GM23338 (cell line): ENCODE results near the gene CSNK1G1. TPM values are rescaled to one million over a fixed set of nuclear protein-coding genes. Genes with fewer than 3 reads are reported as not detected.

Experiments
- ATAC-seq: fragments of 200-7000 bp; cut with Tn5 transposase; 3 replicates; pipeline ENCODE4 v1.9.1; 2020
- DNase-seq: peaks from one replicate; pipeline ENCODE4 v3.0.0-alpha.2; 2015; ENCODE audit warnings: low spot score
- H2AFZ ChIP-seq: fragments of 200-600 bp; sonication (generic); 2 replicates; pipeline ENCODE4 v1.8.0; 2016; ENCODE audit warnings: antibody characterized with exemption, mild to moderate bottlenecking, moderate library complexity
- H3F3A ChIP-seq: fragments of 200-600 bp; sonication (generic); replicated peaks from 2 replicates; pipeline ENCODE4 v1.8.0; 2017; ENCODE audit warnings: antibody characterized with exemption, mixed run types, low read depth
- H3K27ac ChIP-seq: fragments of 200-600 bp; sonication (generic); 2 replicates; pipeline ENCODE4 v1.6.1; 2016; ENCODE audit warnings: low read depth
- H3K27me3 ChIP-seq: fragments of 200-600 bp; sonication (generic); 2 replicates; pipeline ENCODE4 v1.8.0; 2016; ENCODE audit warnings: mild to moderate bottlenecking, mixed run types, moderate library complexity; ENCODE audit not compliant: insufficient read depth
- H3K36me3 ChIP-seq: fragments of 200-600 bp; sonication (generic); 2 replicates; pipeline ENCODE4 v1.8.0; 2016; ENCODE audit warnings: mild to moderate bottlenecking; ENCODE audit not compliant: insufficient read depth
- H3K4me1 ChIP-seq: fragments of 200-600 bp; sonication (generic); 2 replicates; pipeline ENCODE4 v1.8.0; 2016; ENCODE audit warnings: mild to moderate bottlenecking, moderate library complexity; ENCODE audit not compliant: insufficient read depth
- H3K4me2 ChIP-seq: fragments of 200-600 bp; sonication (generic); 2 replicates; pipeline ENCODE4 v1.7.1; 2017; ENCODE audit warnings: mixed run types
- H3K4me3 ChIP-seq: fragments of 200-600 bp; sonication (generic); 2 replicates; pipeline ENCODE4 v1.6.1; 2016; ENCODE audit warnings: mixed run types
- H3K79me2 ChIP-seq: fragments of 200-600 bp; sonication (generic); replicated peaks from 2 replicates; pipeline ENCODE4 v1.8.0; 2017; ENCODE audit warnings: mild to moderate bottlenecking; ENCODE audit not compliant: insufficient read depth
- H3K9me2 ChIP-seq: fragments of 200-600 bp; sonication (generic); 2 replicates; pipeline ENCODE4 v1.8.0; 2017; ENCODE audit not compliant: insufficient read depth
- H4K20me1 ChIP-seq: fragments of 200-600 bp; sonication (generic); replicated peaks from 2 replicates; pipeline ENCODE4 v1.8.0; 2017; ENCODE audit warnings: mild to moderate bottlenecking; ENCODE audit not compliant: insufficient read depth
- H3K27ac Mint-ChIP-seq: 2 replicates; pipeline ENCODE4 v1.8.0; 2020; ENCODE audit warnings: inconsistent platforms, mild to moderate bottlenecking, moderate library complexity, mixed read lengths
- H3K27me3 Mint-ChIP-seq: 3 replicates; pipeline ENCODE4 v1.8.0; 2022; ENCODE audit warnings: low read depth, mild to moderate bottlenecking, moderate library complexity, mixed read lengths, inconsistent platforms; ENCODE audit not compliant: insufficient read depth, poor library complexity
- H3K36me3 Mint-ChIP-seq: 3 replicates; pipeline ENCODE4 v1.8.0; 2021; ENCODE audit warnings: low read depth, mild to moderate bottlenecking, inconsistent platforms, moderate library complexity, mixed read lengths
- H3K4me1 Mint-ChIP-seq: 3 replicates; pipeline ENCODE4 v1.8.0; 2020; ENCODE audit warnings: mild to moderate bottlenecking, inconsistent platforms, mixed read lengths
- H3K4me3 Mint-ChIP-seq: 3 replicates; pipeline ENCODE4 v1.8.0; 2021; ENCODE audit warnings: moderate library complexity, mild to moderate bottlenecking, inconsistent platforms, mixed read lengths
- H3K9me3 Mint-ChIP-seq: 3 replicates; pipeline ENCODE4 v1.8.0; 2020; ENCODE audit warnings: moderate library complexity, mild to moderate bottlenecking, inconsistent platforms, mixed read lengths
- CTCF ChIP-seq, 2 experiments: fragments of 200-600 bp in 1 of 2; sonication (generic) in 1 of 2; conservative IDR thresholded peaks; 2 replicates each; pipeline versions ENCODE4 v1.5.1 to v1.6.1; 2016 to 2017; ENCODE audit warnings: antibody characterized with exemption in 2 of 2, low read depth in 2 of 2, mild to moderate bottlenecking in 2 of 2, moderate library complexity in 1 of 2
- ETS1 ChIP-seq: IDR thresholded peaks from 2 replicates; pipeline ENCODE4 v1.6.1; 2016; ENCODE audit warnings: antibody characterized with exemption
- EZH2 ChIP-seq: fragments of 200-600 bp; sonication (generic); IDR thresholded peaks from one replicate; pipeline ENCODE4 v1.8.0; 2017; ENCODE audit warnings: antibody characterized with exemption, mild to moderate bottlenecking, low read depth; ENCODE audit not compliant: unreplicated experiment
- EZH2phosphoT487 ChIP-seq: fragments of 200-600 bp; sonication (generic); IDR thresholded peaks from one replicate; pipeline ENCODE4 v1.8.1; 2018; ENCODE audit warnings: antibody characterized with exemption; ENCODE audit not compliant: unreplicated experiment
- JUNB ChIP-seq: IDR thresholded peaks from one replicate; pipeline ENCODE4 v1.6.1; 2016; ENCODE audit warnings: antibody characterized with exemption; ENCODE audit not compliant: unreplicated experiment
- NANOG ChIP-seq: IDR thresholded peaks from 2 replicates; pipeline ENCODE4 v1.6.1; 2016; ENCODE audit warnings: antibody characterized with exemption, borderline replicate concordance
- POLR2AphosphoS5 ChIP-seq: IDR thresholded peaks from 2 replicates; pipeline ENCODE4 v1.6.1; 2016; ENCODE audit warnings: antibody characterized with exemption, low read depth
- STAT1 ChIP-seq: IDR thresholded peaks from one replicate; pipeline ENCODE4 v1.6.1; 2016; ENCODE audit warnings: antibody characterized with exemption; ENCODE audit not compliant: unreplicated experiment
- ZNF114 ChIP-seq: fragments of 250-450 bp; sonication (Bioruptor Pico); IDR thresholded peaks from 2 replicates; pipeline ENCODE4 v1.5.0; 2020; ENCODE audit warnings: mild to moderate bottlenecking, moderate library complexity
- ZNF462 ChIP-seq: fragments of 250-450 bp; sonication (Bioruptor Pico); IDR thresholded peaks from 2 replicates; pipeline ENCODE4 v1.5.0; 2020; ENCODE audit warnings: mild to moderate bottlenecking, moderate library complexity
- polyA plus RNA-seq: library from polyadenylated mRNA; unstranded; fragments of >200 nt; fragmentation: Nextera tagmentation; extraction: Ambion mirVana; gene quantifications from 2 replicates; pipeline ENCODE4 v1.2.1, GENCODE V29; 2016
- total RNA-seq: library from RNA; depleted of rRNA; stranded (reverse); fragments of >200 nt; shearing (Covaris generic); gene quantifications from 2 replicates; pipeline ENCODE4 v1.2.3, GENCODE V29; 2014

The CSNK1G1 gene
- total and polyA plus RNA-seq, 2 experiments from 2014 or later = 9.3 to 13.4 TPM

GRCh38 chr15:64314456-64314855 is 41.5 kb downstream of the CSNK1G1 start (continued):
- TF ChIP-seq ZNF462 (CRISPR knock-in tag) = no peak
- TF ChIP-seq JUNB = no peak
- no peak for TF ChIP-seq NANOG
- no peak for TF ChIP-seq ZNF114
- TF ChIP-seq ETS1 = no peak

- Mint-ChIP-seq H3K27me3 (peaks cover 5% of the 10 kb centered on the region), H3K27ac (no peak overlapping the region), H3K4me3 (no peak overlapping the region), H3K9me3 (no peaks in the 10 kb centered on the region), H3K4me1 (peaks cover 3% of the 10 kb centered on the region; the same call in 1 of the 3 replicates), H3K36me3 (peaks cover 9% of the 10 kb centered on the region; the same call in 2 of the 3 replicates)
- no peak for ATAC-seq
- no peak overlapping the region for H3K4me2 ChIP-seq
- TF ChIP-seq CTCF (conservative IDR thresholded peaks at IDR 0.05; ENCODE audit: low read depth in 2 of 2) (no peak), EZH2phosphoT487 (no peak), STAT1 (no peak), EZH2 (no peak), ETS1 (no peak), POLR2AphosphoS5 (no peak)
- no peak overlapping the region for H3K4me3 ChIP-seq
- H3K27ac ChIP-seq = no peak overlapping the region
- no peaks in the 10 kb centered on the region for H3K9me2 ChIP-seq
- no peak for DNase-seq
- H3K79me2 ChIP-seq = peaks cover 37% of the 10 kb centered on the region
- no peaks in the 10 kb centered on the region for H3K4me1 ChIP-seq
- no peak overlapping the region for H2AFZ ChIP-seq
- H3K36me3 ChIP-seq = no peaks in the 10 kb centered on the region
- no peaks in the 10 kb centered on the region; the same call in none of the 2 replicates for H4K20me1 ChIP-seq
- no peaks in the 10 kb centered on the region for H3F3A ChIP-seq
- H3K27me3 ChIP-seq = no peaks in the 10 kb centered on the region
Measured at GRCh38 chr15:64311566-64311965, 44.4 kb downstream of the CSNK1G1 start.
